ENCODE data around the gene PHF19. TPM values are rescaled to one million over a fixed set of nuclear protein-coding genes. Genes with fewer than 3 reads are reported as not detected.

The PHF19 gene
- polyA plus RNA-seq, 1 of the 3 experiments (the other 2 are of a cell fraction): 33.4 TPM

- TF ChIP-seq, protein P1, sequence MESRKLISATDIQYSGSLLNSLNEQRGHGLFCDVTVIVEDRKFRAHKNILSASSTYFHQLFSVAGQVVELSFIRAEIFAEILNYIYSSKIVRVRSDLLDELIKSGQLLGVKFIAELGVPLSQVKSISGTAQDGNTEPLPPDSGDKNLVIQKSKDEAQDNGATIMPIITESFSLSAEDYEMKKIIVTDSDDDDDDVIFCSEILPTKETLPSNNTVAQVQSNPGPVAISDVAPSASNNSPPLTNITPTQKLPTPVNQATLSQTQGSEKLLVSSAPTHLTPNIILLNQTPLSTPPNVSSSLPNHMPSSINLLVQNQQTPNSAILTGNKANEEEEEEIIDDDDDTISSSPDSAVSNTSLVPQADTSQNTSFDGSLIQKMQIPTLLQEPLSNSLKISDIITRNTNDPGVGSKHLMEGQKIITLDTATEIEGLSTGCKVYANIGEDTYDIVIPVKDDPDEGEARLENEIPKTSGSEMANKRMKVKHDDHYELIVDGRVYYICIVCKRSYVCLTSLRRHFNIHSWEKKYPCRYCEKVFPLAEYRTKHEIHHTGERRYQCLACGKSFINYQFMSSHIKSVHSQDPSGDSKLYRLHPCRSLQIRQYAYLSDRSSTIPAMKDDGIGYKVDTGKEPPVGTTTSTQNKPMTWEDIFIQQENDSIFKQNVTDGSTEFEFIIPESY (IDR thresholded peaks at IDR 0.05; ENCODE audit: borderline replicate concordance, low read depth): no peak
- no peak for TF ChIP-seq NRF1 (IDR thresholded peaks at IDR 0.05; ENCODE audit: low read depth, low read length)
Measured at GRCh38 chr9:120874226-120875194, 2.5 kb downstream of the PHF19 start (continued).

DNA sequence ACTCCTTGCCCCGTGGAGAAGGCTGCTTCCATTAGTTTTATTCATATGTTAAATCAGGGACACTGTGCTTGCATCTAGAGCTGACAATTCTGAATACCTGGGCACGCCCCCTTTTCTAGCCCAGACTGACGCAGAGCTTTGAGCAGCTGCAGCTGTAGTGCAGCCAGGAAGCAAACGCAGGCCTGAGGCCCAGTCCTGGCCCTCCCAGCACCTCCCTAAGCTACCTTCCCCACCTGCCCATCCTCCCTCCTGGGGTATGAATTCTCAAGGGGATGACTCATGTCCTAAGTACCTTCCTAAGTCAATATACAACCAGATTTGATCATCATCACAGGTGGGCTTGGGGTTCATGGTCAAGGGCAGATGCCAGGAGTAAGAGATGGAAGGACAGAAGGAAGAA is 3.5 kb downstream of the PHF19 start:
- Histone ChIP-seq H3K27ac (ENCODE audit: low read depth in 2 of 2, low read length in 1 of 2) (no peak overlapping the region), H3K36me3 (replicated peaks in 1 of 2; ENCODE audit: control insufficient read depth in 1 of 2, insufficient read depth in 2 of 2, low read length in 1 of 2) (peaks cover 16 to 27% of the 10 kb centered on the region in 2 experiments), H3K79me2 (ENCODE audit: insufficient read depth) (peaks cover 26% of the 10 kb centered on the region), H3K9me3 (no peaks in the 10 kb centered on the region), H2AFZ (ENCODE audit: low read depth) (no peak overlapping the region), H3K4me1 (ENCODE audit: control insufficient read depth in 1 of 2, insufficient read depth in 2 of 2, low read depth in 1 of 2, low read length in 1 of 2) (peaks cover 15 to 27% of the 10 kb centered on the region in 2 experiments; a peak in 3 of 4 replicates), H3K27me3 (ENCODE audit: insufficient read depth) (no peaks in the 10 kb centered on the region), H3K4me3 (ENCODE audit: low read depth in 2 of 2, low read length in 1 of 2) (no peak overlapping the region), H3K9me2 (no peaks in the 10 kb centered on the region), H3K4me2 (no peak overlapping the region), H4K20me1 (ENCODE audit: insufficient read depth) (no peaks in the 10 kb centered on the region), H3K9ac (no peak overlapping the region), H3F3A (replicated peaks; ENCODE audit: insufficient read depth) (peaks cover 5% of the 10 kb centered on the region)
- no peak for TF ChIP-seq FOXM1 (IDR thresholded peaks at IDR 0.05; ENCODE audit: low read depth)
- no peak for TF ChIP-seq RXRA (IDR thresholded peaks at IDR 0.05; ENCODE audit: borderline replicate concordance, low read depth)
- TF ChIP-seq GABPA (IDR thresholded peaks at IDR 0.05; ENCODE audit: low read depth): no peak
- TF ChIP-seq EP300 (IDR thresholded peaks at IDR 0.05; ENCODE audit: borderline replicate concordance in 1 of 2, low read depth in 1 of 2, low read length in 1 of 2): no peak
- TF ChIP-seq, protein P2, sequence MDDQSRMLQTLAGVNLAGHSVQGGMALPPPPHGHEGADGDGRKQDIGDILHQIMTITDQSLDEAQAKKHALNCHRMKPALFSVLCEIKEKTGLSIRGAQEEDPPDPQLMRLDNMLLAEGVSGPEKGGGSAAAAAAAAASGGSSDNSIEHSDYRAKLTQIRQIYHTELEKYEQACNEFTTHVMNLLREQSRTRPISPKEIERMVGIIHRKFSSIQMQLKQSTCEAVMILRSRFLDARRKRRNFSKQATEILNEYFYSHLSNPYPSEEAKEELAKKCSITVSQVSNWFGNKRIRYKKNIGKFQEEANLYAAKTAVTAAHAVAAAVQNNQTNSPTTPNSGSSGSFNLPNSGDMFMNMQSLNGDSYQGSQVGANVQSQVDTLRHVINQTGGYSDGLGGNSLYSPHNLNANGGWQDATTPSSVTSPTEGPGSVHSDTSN (IDR thresholded peaks at IDR 0.05): no peak
- TF ChIP-seq RAD21 (IDR thresholded peaks at IDR 0.05; ENCODE audit: low read length): no peak
- TF ChIP-seq MXI1 (IDR thresholded peaks at IDR 0.05; ENCODE audit: low read depth, low read length): no peak
- DNase-seq: no peak
- ChIA-PET POLR2A (interaction anchor here (1.1 kb wide), 2 partner anchors 19 to 62 kb away, joined by 3 read pairs; no protein-coding TSS in a partner anchor), CTCF (interaction anchor here (1.1 to 3.3 kb wide), 4 partner anchors 11 to 109 kb away, joined by 3 to 12 read pairs (median 4); no protein-coding TSS in a partner anchor)
- 85% methylated on average over 4 of the region's 4 CpGs for WGBS (ENCODE audit: low lambda C conversion rate)
